ENCODE results near the gene PCGF3.

GRCh38 chr4:732911-733630 is 27.4 kb downstream of the PCGF3 start:
- TF ChIP-seq POLR2AphosphoS5 (IDR thresholded peaks at IDR 0.05; ENCODE audit: low read depth, low read length) (no peak), REST (IDR thresholded peaks at IDR 0.05; ENCODE audit: insufficient read depth in 1 of 2, low read depth in 2 of 2, low read length in 2 of 2) (no peak)
